GM12878 (cell line): ENCODE measurements around the gene NT5C. TPM values are rescaled to one million over a fixed set of nuclear protein-coding genes. Genes with fewer than 3 reads are reported as not detected.
"Not testable (repeated sequence)": the region's sequence is repeated elsewhere in the genome, so short reads cannot be mapped to it uniquely, and the experiment has no call there.

ENCODE experiments used
- ATAC-seq: fragments of 200-7000 bp; cut with Tn5 transposase; 3 replicates; pipeline ENCODE4 v1.9.1; 2020; ENCODE audit warnings: mild to moderate bottlenecking, moderate library complexity
- BruUV-seq: library from RNA; stranded (reverse); fragments of 400-500 nt; replicated peaks from 2 replicates; lab custom pipeline; 2021; lab: Mats Ljungman, UMichigan
- CTCF ChIA-PET: fragments of 300-600 bp; sonication (Branson Sonifier 250); formaldehyde crosslinking; extraction: SDS; loops from one replicate; lab custom pipeline; 2021; ENCODE audit warnings: inconsistent platforms; lab: Yijun Ruan, JAX
- POLR2A ChIA-PET: fragments of 350-600 bp; formaldehyde crosslinking; extraction: SDS; loops from one replicate; lab custom pipeline; 2021; ENCODE audit warnings: inconsistent platforms; lab: Charles Lee
- RAD21 ChIA-PET: fragments of 300-600 bp; sonication (Branson Sonifier 250); formaldehyde crosslinking; loops from one replicate; lab custom pipeline; 2023; ENCODE audit warnings: antibody characterized with exemption; ENCODE audit not compliant: unreplicated experiment; lab: Charles Lee
- SMC1A ChIA-PET: fragments of 300-600 bp; sonication (Branson Sonifier 250); formaldehyde crosslinking; loops from one replicate; lab custom pipeline; 2023; ENCODE audit not compliant: unreplicated experiment, uncharacterized antibody; lab: Charles Lee
- DNase-seq: peaks from one replicate; pipeline ENCODE4 v3.0.0-alpha.2; 2011; ENCODE audit warnings: low read depth, low spot score
- FAIRE-seq: peaks from 3 replicates; lab custom pipeline; 2011; peaks lifted over from hg19 to GRCh38; lab: Jason Lieb, UNC
- H2AFZ ChIP-seq: 2 replicates; pipeline ENCODE4 v1.6.0; 2011; ENCODE audit warnings: low read depth, low read length, control low read depth; ENCODE audit not compliant: control insufficient read depth
- H3K27ac ChIP-seq: 2 replicates; pipeline ENCODE4 v1.5.1; 2011; ENCODE audit warnings: control low read depth; ENCODE audit not compliant: control insufficient read depth, insufficient read depth
- H3K27me3 ChIP-seq, 2 experiments: replicated peaks in 1 of 2; 2 replicates each; pipeline versions ENCODE4 v1.6.0 to v1.6.1; 2011; ENCODE audit warnings: low read length in 1 of 2; ENCODE audit not compliant: control insufficient read depth in 2 of 2, insufficient read depth in 2 of 2
- H3K36me3 ChIP-seq, 2 experiments: 2 replicates each; pipeline ENCODE4 v1.5.1; 2011; ENCODE audit warnings: low read length in 1 of 2; ENCODE audit not compliant: control insufficient read depth in 2 of 2, insufficient read depth in 2 of 2
- H3K4me1 ChIP-seq: 2 replicates; pipeline ENCODE4 v1.6.1; 2011; ENCODE audit warnings: mild to moderate bottlenecking, low read length, moderate library complexity, mixed read lengths; ENCODE audit not compliant: control insufficient read depth, insufficient read depth
- H3K4me2 ChIP-seq: 2 replicates; pipeline ENCODE4 v1.6.0; 2011; ENCODE audit warnings: control low read depth; ENCODE audit not compliant: control insufficient read depth, insufficient read depth
- H3K4me3 ChIP-seq: fragments of 200-600 bp; sonication (generic); 2 replicates; pipeline ENCODE4 v1.5.1; 2016
- H3K79me2 ChIP-seq: 2 replicates; pipeline ENCODE4 v1.6.0; 2011; ENCODE audit warnings: low read length; ENCODE audit not compliant: control insufficient read depth, insufficient read depth
- H3K9ac ChIP-seq: 2 replicates; pipeline ENCODE4 v1.8.0; 2011; ENCODE audit warnings: low read length, control low read depth, mixed read lengths; ENCODE audit not compliant: control insufficient read depth, insufficient read depth
- H3K9me3 ChIP-seq: replicated peaks from 3 replicates; pipeline ENCODE4 v1.5.1; 2011; ENCODE audit warnings: mild to moderate bottlenecking, low read length; ENCODE audit not compliant: control insufficient read depth, insufficient read depth
- H4K20me1 ChIP-seq: 2 replicates; pipeline ENCODE4 v1.6.0; 2011; ENCODE audit not compliant: control insufficient read depth, insufficient read depth
- E4F1 ChIP-seq: fragments of 450-650 bp; IDR thresholded peaks from 2 replicates; pipeline ENCODE4 v1.6.1; 2018; ENCODE audit warnings: borderline replicate concordance, mild to moderate bottlenecking; ENCODE audit not compliant: partially characterized antibody
- EZH2 ChIP-seq: IDR thresholded peaks from 2 replicates; pipeline ENCODE4 v1.6.1; 2012; ENCODE audit warnings: low read depth, mild to moderate bottlenecking, control low read depth, inconsistent platforms, low read length, borderline replicate concordance; ENCODE audit not compliant: control insufficient read depth
- HDGF ChIP-seq: fragments of 450-650 bp; IDR thresholded peaks from 2 replicates; pipeline ENCODE4 v1.6.1; 2016; ENCODE audit warnings: antibody characterized with exemption
- MTA2 ChIP-seq: fragments of 450-650 bp; IDR thresholded peaks from 2 replicates; pipeline ENCODE4 v1.6.1; 2016; ENCODE audit warnings: low read depth, mild to moderate bottlenecking, moderate library complexity
- NBN ChIP-seq: fragments of 450-650 bp; IDR thresholded peaks from 2 replicates; pipeline ENCODE4 v1.6.1; 2016
- SKIL ChIP-seq: fragments of 450-650 bp; IDR thresholded peaks from 2 replicates; pipeline ENCODE4 v1.6.1; 2017; ENCODE audit warnings: mild to moderate bottlenecking, low read depth, inconsistent platforms; ENCODE audit not compliant: poor library complexity, severe bottlenecking
- TARDBP ChIP-seq: IDR thresholded peaks from 2 replicates; pipeline ENCODE4 v1.6.1; 2016; ENCODE audit warnings: borderline replicate concordance
- WGBS: methylation state at CpG from one replicate; pipeline ENCODE4 v1.1.6; 2016; ENCODE audit warnings: low lambda C conversion rate; ENCODE audit not compliant: insufficient replicate concordance, insufficient coverage; ENCODE audit errors: missing lambda C conversion rate; 5-methylcytosine and 5-hydroxymethylcytosine counted together
- in situ Hi-C: fragments of 300-500 bp; cut with MboI; formaldehyde crosslinking; loops from 9 replicates; pipeline ENCODE4 v1.14.3; 2018; ENCODE audit warnings: mixed read lengths
- intact Hi-C: fragments of 100-400 bp; cut with micrococcal nuclease; formaldehyde crosslinking; loops from one replicate; pipeline ENCODE4 v1.14.2; 2022; ENCODE audit not compliant: unreplicated experiment
- polyA plus RNA-seq, 11 experiments: library from polyadenylated mRNA; depleted of rRNA in 4 of 11; unstranded in 6 of 11; stranded (reverse) in 5 of 11; fragments of >200 nt; fragmentation: Nextera tagmentation in 4 of 11; fragmentation: Illumina TruSeq in 1 of 11; extraction: Ambion mirVana in 4 of 11; extraction: Trizol in 1 of 11; gene quantifications; 1 replicate in 1 of 11; 2 replicates in 10 of 11; pipeline versions ENCODE4 v1.2.1 to v1.2.3, GENCODE V29; 2011 to 2016; ENCODE audit warnings: inconsistent platforms in 2 of 11, missing spikeins in 2 of 11, low read depth in 1 of 11
- total RNA-seq, 4 experiments: library from RNA; depleted of rRNA in 3 of 4; stranded (reverse); fragments of >200 nt in 3 of 4; fragmentation: Illumina TruSeq in 1 of 4; extraction: Trizol in 1 of 4; gene quantifications; 2 replicates each; pipeline versions ENCODE4 v1.2.1 to v1.2.3, GENCODE V29; 2013 to 2021
- TF ChIP-seq, protein P1 (sequence below): fragments of 450-650 bp; IDR thresholded peaks from 2 replicates; pipeline ENCODE4 v1.6.1; 2016; ENCODE audit warnings: mild to moderate bottlenecking
- TF ChIP-seq, protein P2 (sequence below): fragments of 450-650 bp; IDR thresholded peaks from 2 replicates; pipeline ENCODE4 v1.6.1; 2016; ENCODE audit warnings: mild to moderate bottlenecking, moderate library complexity, borderline replicate concordance

NT5C gene
- total and polyA plus RNA-seq, 10 of the 15 experiments (the other 5 are each of a cell fraction or from before 2014, with no cell fraction given): 3.7 to 158 (median 63.9) TPM

GRCh38 chr17:75133001-75133400, 1.5 kb upstream of the NT5C start (continued):
- TF ChIP-seq EZH2 (no peak), TARDBP (no peak), SKIL (no peak)

- TSS peak; percentile 53 for BruUV-seq
- H3K36me3 ChIP-seq, H3K27me3 ChIP-seq, DNase-seq, FAIRE-seq, ATAC-seq, H3K9me3 ChIP-seq, intact Hi-C loops, in situ Hi-C loops, H4K20me1 ChIP-seq: not testable (repeated sequence)
- Histone ChIP-seq H3K4me1 (peaks cover 14% of the 10 kb centered on the region), H3K4me2 (peak overlapping the region; percentile 94), H3K4me3 (peak overlapping the region; percentile 74), H3K79me2 (peaks cover 21% of the 10 kb centered on the region), H3K27ac (peak overlapping the region; percentile 82), H3K9ac (peak overlapping the region; percentile 75), H2AFZ (peak overlapping the region; percentile 90)
- ChIA-PET POLR2A (interaction anchor here (0.6 to 6.2 kb wide), 12 partner anchors 9 to 170 kb away, joined by 3 to 53 read pairs (median 4); partner anchors contain the start of gene ARMC7), RAD21 (interaction anchor here (1.0 to 4.7 kb wide), 9 partner anchors 15 to 171 kb away, joined by 3 to 70 read pairs (median 7); no protein-coding TSS in a partner anchor), CTCF (interaction anchor here (0.6 to 9.3 kb wide), 18 partner anchors 13 to 171 kb away, joined by 3 to 167 read pairs (median 4); partner anchors contain the start of gene NUP85), SMC1A (interaction anchor here (0.6 to 6.1 kb wide), 9 partner anchors 17 to 1359 kb away, joined by 3 to 77 read pairs (median 4); partner anchors contain the start of gene MRPL58)
- 61% methylated on average over 37 of the region's 40 CpGs for WGBS
- TF ChIP-seq HDGF (peak; percentile 83), MTA2 (0 out of 2 replicates have a peak, but pooled peaks have one; percentile 8), NBN (peak; percentile 74; the same call in 1 of the 2 replicates), E4F1 (peak; percentile 19)
- TF ChIP-seq, protein P1, sequence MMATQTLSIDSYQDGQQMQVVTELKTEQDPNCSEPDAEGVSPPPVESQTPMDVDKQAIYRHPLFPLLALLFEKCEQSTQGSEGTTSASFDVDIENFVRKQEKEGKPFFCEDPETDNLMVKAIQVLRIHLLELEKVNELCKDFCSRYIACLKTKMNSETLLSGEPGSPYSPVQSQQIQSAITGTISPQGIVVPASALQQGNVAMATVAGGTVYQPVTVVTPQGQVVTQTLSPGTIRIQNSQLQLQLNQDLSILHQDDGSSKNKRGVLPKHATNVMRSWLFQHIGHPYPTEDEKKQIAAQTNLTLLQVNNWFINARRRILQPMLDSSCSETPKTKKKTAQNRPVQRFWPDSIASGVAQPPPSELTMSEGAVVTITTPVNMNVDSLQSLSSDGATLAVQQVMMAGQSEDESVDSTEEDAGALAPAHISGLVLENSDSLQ: peak; percentile 18; the same call in 1 of the 2 replicates
- TF ChIP-seq, protein P2, sequence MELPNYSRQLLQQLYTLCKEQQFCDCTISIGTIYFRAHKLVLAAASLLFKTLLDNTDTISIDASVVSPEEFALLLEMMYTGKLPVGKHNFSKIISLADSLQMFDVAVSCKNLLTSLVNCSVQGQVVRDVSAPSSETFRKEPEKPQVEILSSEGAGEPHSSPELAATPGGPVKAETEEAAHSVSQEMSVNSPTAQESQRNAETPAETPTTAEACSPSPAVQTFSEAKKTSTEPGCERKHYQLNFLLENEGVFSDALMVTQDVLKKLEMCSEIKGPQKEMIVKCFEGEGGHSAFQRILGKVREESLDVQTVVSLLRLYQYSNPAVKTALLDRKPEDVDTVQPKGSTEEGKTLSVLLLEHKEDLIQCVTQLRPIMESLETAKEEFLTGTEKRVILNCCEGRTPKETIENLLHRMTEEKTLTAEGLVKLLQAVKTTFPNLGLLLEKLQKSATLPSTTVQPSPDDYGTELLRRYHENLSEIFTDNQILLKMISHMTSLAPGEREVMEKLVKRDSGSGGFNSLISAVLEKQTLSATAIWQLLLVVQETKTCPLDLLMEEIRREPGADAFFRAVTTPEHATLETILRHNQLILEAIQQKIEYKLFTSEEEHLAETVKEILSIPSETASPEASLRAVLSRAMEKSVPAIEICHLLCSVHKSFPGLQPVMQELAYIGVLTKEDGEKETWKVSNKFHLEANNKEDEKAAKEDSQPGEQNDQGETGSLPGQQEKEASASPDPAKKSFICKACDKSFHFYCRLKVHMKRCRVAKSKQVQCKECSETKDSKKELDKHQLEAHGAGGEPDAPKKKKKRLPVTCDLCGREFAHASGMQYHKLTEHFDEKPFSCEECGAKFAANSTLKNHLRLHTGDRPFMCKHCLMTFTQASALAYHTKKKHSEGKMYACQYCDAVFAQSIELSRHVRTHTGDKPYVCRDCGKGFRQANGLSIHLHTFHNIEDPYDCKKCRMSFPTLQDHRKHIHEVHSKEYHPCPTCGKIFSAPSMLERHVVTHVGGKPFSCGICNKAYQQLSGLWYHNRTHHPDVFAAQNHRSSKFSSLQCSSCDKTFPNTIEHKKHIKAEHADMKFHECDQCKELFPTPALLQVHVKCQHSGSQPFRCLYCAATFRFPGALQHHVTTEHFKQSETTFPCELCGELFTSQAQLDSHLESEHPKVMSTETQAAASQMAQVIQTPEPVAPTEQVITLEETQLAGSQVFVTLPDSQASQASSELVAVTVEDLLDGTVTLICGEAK: peak; percentile 60
These were observed 767 bp upstream of the NT5C start for GRCh38 chr17:75132018-75133000.
